Endothelial cell of umbilical vein (primary cell): ENCODE data around the gene INTS6.

ENCODE experiments used
- CTCF ChIP-seq, 2 donors: IDR thresholded peaks; 1 replicate in 1 of 2; 2 replicates in 1 of 2; pipeline ENCODE4 v1.5.1; 2011; ENCODE audit warnings: low read length in 2 of 2, mild to moderate bottlenecking in 2 of 2, moderate library complexity in 2 of 2, control low read depth in 1 of 2, inconsistent platforms in 1 of 2, low read depth in 1 of 2; ENCODE audit not compliant: insufficient read depth in 1 of 2; ENCODE audit errors: extremely low read depth in 1 of 2
- EZH2 ChIP-seq: IDR thresholded peaks from 2 replicates; pipeline ENCODE4 v1.6.1; 2012; ENCODE audit warnings: borderline replicate concordance, low read depth, mild to moderate bottlenecking, moderate library complexity, low read length, inconsistent platforms; ENCODE audit not compliant: severe bottlenecking
- GATA2 ChIP-seq: IDR thresholded peaks from 2 replicates; pipeline ENCODE4 v1.7.0; 2011; ENCODE audit warnings: low read depth, mild to moderate bottlenecking, moderate library complexity, mixed read lengths, low read length; ENCODE audit not compliant: insufficient read length, insufficient read depth
- POLR2A ChIP-seq: IDR thresholded peaks from 2 replicates; pipeline ENCODE4 v1.6.1; 2012; ENCODE audit warnings: low read depth, mild to moderate bottlenecking, control low read depth, low read length
- POLR2AphosphoS5 ChIP-seq: IDR thresholded peaks from 2 replicates; pipeline ENCODE4 v1.6.1; 2012; ENCODE audit warnings: low read depth, mild to moderate bottlenecking, control low read depth, low read length, moderate library complexity; ENCODE audit not compliant: insufficient read depth
- TF ChIP-seq, protein P1 (sequence below): IDR thresholded peaks from 2 replicates; pipeline ENCODE4 v1.6.1; 2011; ENCODE audit not compliant: insufficient read depth, insufficient read length

DNA sequence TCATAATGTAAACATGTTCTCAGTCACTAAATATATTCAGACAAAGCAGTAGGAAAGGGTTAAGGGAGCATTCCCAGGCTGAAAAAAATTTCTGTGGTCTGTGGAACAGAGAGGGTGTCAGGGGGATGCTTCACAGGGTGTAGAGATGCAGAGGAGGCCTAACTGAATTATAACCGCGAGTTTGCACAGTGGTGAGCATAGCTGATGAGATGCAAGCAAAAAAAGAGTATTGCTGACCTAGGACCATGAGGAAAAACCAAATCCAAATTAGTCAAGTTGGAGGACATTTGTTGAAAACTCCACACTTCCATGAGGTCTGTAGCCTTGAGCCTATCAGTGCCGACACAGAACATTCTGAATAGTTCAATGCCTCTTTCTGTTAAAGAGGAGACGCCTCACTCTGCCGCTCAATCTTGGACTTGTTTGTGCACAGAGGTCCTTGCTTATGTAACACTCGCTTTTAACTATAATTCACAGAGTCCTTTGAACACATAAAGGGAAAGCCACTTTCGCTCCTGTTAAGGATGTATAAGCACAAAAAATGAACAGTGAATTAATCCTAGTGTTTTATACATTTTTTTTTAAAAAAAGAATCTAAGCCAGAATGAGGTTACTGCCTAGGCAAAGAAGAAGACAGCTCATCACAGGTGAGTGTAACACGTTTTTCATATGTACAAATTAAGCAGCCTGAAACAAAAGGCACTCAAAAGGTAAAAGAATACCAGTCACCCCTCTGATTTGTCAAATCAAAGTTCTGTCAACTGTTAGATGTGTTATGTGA is 25.8 kb upstream of the INTS6 start:
- TF ChIP-seq CTCF (IDR thresholded peaks at IDR 0.05; ENCODE audit: extremely low read depth in 1 of 2, insufficient read depth in 1 of 2, low read depth in 1 of 2, low read length in 2 of 2) (no peak), POLR2A (no peak), EZH2 (no peak), POLR2AphosphoS5 (no peak), GATA2 (no peak)
- TF ChIP-seq, protein P1, sequence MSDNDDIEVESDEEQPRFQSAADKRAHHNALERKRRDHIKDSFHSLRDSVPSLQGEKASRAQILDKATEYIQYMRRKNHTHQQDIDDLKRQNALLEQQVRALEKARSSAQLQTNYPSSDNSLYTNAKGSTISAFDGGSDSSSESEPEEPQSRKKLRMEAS, result no peak
